Measurements from ENCODE around the gene TNK2.
"Not testable (repeated sequence)": the region's sequence is repeated elsewhere in the genome, so short reads cannot be mapped to it uniquely, and the experiment has no call there.

TNK2 gene

DNA sequence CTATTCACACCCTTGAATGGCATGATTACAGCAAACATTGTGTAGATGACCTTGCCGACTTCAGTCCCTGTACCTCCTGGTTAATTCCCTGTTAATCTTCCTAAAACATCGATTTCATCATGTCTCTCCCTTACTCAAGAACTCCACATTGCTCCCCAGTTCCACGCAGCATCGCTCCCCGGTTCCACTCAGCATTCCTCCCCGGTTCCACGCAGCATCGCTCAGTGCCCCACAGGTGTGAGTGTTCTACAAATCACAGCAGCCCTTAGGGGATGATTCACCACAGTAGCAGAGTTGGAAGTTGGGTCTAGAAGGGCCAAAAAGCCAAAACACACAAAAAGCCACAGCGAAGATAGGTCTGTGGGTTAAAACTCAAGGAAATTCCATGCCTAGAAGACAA, 8.6 kb upstream of the TNK2 start:
- DNase-seq (ENCODE audit: low read depth): no peak

- DNase-seq (ENCODE audit: low read depth): no peak
These were observed 7.9 kb upstream of the TNK2 start for GRCh38 chr3:195916291-195916690.

- peak; percentile 97 for DNase-seq (ENCODE audit: low read depth)
These were observed 6.5 kb upstream of the TNK2 start for GRCh38 chr3:195914648-195915473.

DNA sequence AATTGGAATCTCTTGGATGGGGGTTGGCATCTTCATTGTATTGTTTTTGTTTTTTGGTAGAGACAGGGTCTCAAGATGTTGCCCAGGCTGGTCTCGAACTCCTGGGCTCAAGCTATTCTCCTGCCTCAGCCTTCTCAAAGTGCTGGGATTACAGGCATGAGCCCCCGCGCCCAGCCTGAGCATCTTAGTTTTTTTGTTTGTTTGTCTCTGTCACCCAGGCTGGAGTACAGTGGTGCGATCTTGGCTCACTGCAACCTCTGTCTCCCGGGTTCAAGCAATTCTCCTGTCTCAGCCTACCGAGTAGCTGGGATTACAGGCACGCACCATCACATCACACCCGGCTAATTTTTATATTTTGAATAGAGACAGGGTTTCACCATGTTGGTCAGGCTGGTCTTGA, 5.8 kb upstream of the TNK2 start:
- DNase-seq (ENCODE audit: low read depth): not testable (repeated sequence)

DNA sequence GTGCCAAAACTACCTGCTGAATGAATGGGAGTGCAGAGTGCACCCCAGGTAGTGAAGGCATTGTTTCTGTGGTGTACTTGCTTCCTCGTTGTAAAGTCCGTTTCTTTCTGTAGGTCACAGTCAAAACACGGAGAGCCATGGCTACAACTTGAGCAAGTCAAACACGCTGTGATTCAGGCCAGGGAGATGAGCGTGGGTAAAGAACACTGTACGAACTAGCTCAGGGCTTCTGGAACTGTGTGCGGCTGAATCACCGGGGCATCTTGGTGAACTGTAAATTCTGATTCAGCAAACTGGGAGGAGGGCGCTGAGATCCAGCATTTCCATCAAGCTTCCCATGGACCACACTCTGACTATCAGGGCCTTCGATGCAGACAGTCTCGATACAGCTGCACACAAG, 5.0 kb upstream of the TNK2 start:
- DNase-seq (ENCODE audit: low read depth): no peak

- DNase-seq (ENCODE audit: low read depth): no peak
These were observed 3.6 kb upstream of the TNK2 start for GRCh38 chr3:195911946-195912270.

DNA sequence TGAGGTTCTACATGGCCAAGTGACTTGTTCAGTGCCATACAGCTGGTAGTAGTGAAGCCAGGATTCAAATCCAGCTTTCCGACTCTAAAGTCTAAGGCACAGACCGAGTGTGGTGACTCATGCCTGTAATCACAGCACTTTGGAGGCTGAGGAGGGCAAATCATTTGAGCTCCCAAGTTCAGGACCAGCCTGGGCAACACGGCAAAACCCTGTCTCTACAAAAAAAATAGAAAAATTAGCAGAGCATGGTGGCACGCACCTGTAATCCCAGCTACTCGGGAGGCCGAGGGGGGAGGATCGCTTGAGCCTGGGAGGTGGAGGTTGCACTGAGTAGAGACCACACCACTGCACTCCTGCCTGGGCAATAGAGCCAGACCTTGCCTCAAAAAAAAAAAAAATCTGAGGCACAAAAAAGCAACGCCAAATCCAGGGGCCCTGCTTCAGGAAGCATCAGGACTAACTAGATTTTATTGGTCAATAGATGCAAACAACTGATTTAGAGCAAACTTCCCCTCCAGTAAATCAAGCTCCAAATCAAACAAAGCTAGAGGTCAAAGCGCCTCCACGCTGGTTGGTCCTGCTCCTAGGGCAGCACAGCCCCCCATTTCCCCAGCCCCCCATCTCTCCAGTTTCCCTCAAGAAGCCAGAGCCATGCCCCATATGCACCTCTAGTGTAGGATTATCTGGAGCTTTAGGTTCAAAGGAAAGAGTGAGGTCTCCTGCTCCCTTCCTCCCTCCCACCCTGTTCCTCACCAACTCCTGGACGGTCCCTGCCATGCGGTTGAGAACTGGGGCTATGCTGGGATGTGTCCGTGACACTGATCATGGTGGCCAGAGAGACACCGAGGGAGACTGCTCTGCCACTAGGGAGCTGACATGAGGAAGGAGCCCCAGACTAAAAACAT, 2.9 kb upstream of the TNK2 start:
- DNase-seq (ENCODE audit: low read depth): no peak

- DNase-seq (ENCODE audit: low read depth): no peak
These were observed 2.1 kb upstream of the TNK2 start for GRCh38 chr3:195910499-195910845.

- DNase-seq (ENCODE audit: low read depth): peak; percentile 56
These were observed 1.5 kb upstream of the TNK2 start for GRCh38 chr3:195909644-195910498.

- no peak for DNase-seq (ENCODE audit: low read depth)
These were observed 587 bp upstream of the TNK2 start for GRCh38 chr3:195908694-195909581.

- no peak for DNase-seq (ENCODE audit: low read depth)
These were observed 742 bp downstream of the TNK2 start for GRCh38 chr3:195907684-195907933.

DNA sequence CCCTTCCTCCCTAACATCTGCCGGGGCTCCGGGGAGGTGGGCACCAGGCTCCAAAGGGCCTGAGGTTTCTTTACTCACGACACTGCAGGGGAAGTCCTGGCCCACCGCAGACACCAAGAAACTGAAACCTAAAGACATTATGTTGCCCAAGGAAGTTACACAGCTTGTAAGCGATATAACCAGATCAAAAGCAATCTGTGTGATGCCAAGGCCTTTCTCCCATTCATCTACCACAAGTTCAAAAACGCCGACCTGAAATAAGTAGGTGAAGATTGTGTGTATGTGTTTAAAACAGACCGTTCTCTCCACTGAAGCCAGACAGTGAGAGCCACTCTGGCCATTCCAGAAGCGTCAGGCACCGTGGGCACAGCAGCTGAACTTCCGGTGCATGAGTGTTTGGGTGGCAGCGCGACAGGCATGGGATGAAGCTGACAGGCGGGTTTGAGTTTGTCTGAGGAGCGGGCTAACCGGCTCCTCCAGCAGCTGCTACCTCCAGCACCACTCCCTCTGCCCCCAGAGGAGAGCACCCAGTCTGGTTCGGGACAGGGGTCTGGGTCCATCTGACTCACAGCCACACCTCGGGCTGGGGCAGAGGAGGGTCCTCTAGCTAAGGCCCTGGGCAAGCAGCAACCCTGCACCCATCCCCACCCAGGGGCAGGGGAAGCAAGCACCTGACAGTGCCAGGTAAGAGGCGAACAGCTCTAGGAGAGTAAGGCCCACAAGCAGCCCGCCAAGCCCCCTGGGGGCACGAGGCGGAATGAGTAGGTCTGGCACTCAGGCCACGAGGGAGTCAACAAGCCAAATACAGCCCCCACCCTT, 1.3 kb downstream of the TNK2 start:
- no peak for DNase-seq (ENCODE audit: low read depth)

- DNase-seq (ENCODE audit: low read depth): no peak
These were observed 2.1 kb downstream of the TNK2 start for GRCh38 chr3:195905970-195906864.

- DNase-seq (ENCODE audit: low read depth): no peak
These were observed 4.0 kb downstream of the TNK2 start for GRCh38 chr3:195904368-195904767.

DNA sequence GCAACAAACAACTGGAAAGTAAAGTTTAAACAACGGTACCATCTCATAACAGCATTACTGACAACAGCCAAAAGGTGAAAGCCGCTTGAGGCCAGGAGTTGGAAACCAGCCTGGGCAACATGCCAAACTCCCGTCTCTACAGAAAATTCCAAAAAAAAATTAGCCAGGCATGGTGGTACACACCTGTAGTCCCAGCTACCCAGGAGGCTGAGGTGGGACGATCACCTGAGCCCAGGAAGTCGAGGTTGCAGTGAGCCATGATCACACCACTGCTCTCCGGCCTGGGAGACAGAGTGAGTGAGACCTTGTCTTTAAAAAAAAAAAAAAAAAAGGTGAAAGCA, 4.4 kb downstream of the TNK2 start:
- DNase-seq (ENCODE audit: low read depth): no peak

GRCh38 chr3:195902634-195903033, 5.7 kb downstream of the TNK2 start:
- not testable (repeated sequence) for DNase-seq (ENCODE audit: low read depth)

DNA sequence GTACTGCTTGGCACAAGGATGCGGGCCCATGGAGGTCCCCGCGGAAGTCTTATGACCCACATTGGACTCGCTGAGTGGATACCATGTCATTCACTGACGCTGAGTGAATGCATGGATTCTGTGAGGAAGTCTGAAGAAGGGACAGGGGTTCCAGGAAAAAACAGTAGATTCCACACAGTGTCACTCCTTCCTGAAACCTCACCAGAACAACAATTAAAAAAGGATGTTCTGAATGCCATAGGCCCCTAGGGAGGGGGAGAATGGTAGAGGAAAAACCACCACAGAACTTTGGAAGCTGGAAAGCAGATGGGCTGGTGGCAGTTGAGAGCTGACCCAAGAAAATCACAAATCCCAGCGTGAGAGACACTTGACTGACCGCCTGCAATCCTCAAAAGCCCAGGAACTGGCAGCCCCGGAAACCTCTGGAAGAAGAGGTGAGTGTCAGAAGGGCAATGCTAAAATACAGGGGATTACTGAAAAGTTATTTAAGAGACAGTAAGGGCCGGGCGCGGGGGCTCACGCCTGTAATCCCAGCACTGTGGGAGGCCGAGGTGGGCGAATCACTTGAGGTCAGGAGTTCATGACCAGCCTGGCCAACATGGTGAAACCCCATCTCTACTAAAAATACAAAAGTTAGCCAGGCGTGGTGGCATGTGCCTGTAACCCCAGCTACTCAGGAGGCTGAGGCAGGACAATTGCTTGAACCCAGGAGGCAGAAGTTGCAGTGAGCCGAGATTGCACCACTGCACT, 6.3 kb downstream of the TNK2 start:
- not testable (repeated sequence) for DNase-seq (ENCODE audit: low read depth)

DNA sequence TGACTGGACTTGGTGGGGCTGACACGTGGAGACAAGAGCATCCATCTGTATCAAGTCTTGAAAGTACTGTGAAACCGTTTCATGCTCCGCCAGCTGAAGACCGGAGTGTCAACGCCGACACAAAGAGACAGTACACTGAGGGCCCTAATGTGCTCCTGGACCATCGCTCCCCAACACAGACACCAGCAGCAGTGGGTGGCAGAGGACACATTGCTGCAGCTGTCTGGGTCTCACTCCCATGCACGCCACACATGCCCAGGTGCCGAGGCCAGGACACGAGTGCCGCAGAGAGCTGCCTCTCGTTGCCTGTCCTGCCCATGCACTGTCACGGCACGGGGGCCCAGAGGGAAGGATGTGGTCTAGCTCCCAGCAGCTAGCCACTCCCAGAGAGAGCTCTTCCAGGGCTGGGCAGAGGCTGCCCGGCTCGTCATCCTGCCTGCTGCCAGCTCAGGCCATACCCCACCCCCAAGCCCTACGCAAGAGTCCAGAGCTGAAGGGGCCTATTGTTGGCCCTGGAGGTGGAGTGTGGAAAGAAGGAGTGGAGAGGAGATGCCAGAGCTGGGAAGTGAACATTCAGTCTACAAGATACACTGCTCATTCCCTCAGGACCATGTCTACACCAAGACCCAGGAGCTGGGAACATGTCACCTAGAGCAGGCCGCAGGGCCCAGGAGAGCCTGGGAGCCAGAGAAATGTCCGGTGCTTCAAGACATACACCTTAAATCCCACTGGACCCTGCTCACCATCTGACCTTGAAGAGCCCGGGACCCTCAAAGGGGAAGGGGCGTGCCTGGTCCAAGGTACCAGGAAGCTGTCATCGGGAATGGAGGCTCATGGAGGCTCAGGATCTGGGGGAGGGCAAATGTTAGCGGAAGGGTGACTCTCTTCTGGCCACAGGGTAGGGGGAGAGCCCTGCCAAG, 7.7 kb downstream of the TNK2 start:
- peak; percentile 47 for DNase-seq (ENCODE audit: low read depth)
